Measurements from ENCODE around the gene CBLN3. TPM values are rescaled to one million over a fixed set of nuclear protein-coding genes. Genes with fewer than 3 reads are reported as not detected.

CBLN3 gene
- total RNA-seq, 2 experiments from 2014 or later: 2.9 TPM

- no peak for TF ChIP-seq CTCF (IDR thresholded peaks at IDR 0.05)
- no peaks in the 10 kb centered on the region for H3K9me3 Mint-ChIP-seq
- peaks cover 40% of the 10 kb centered on the region for H3K4me1 Mint-ChIP-seq (ENCODE audit: low read depth)
- ATAC-seq (peak; percentile 91), DNase-seq (peak; percentile 98)
- peak within 1 kb of the TSS; percentile 98 for H3K27ac Mint-ChIP-seq
- ChIA-PET CTCF (interaction anchor here (1.0 to 5.3 kb wide), 8 partner anchors 11 to 231 kb away, joined by 3 to 76 read pairs (median 7); partner anchors contain the start of genes ADCY4, CIDEB, KHNYN and RIPK3), POLR2A (interaction anchor here (0.9 to 6.2 kb wide), 10 partner anchors 12 to 253 kb away, joined by 3 to 74 read pairs (median 4); partner anchors contain the start of genes CBLN3, KHNYN and LTB4R)
- no peaks in the 10 kb centered on the region for H3K27me3 Mint-ChIP-seq
- H3K4me3 Mint-ChIP-seq: peak within 1 kb of the TSS; percentile 86
- H3K36me3 Mint-ChIP-seq (ENCODE audit: low read depth): peaks cover 36% of the 10 kb centered on the region
- intact Hi-C loops (cut with micrococcal nuclease): loop anchor here (5.0 kb wide), 1 partner anchor 230 kb away; no protein-coding TSS in a partner anchor
These were observed 13.0 kb upstream of the CBLN3 start, which contains the start of gene SDR39U1 for GRCh38 chr14:24442240-24443052. TSS of gene SDR39U1 (minus strand) at chr14:24442776. CDS start at chr14:24442769, 7 bp downstream.

GRCh38 chr14:24441904-24442239, 12.4 kb upstream of the CBLN3 start:
- intact Hi-C loops (cut with micrococcal nuclease): loop anchor here (5.0 kb wide), 1 partner anchor 230 kb away; no protein-coding TSS in a partner anchor
- TF ChIP-seq CTCF (IDR thresholded peaks at IDR 0.05): no peak
- ChIA-PET POLR2A (interaction anchor here (0.9 to 6.2 kb wide), 8 partner anchors 11 to 252 kb away, joined by 3 to 74 read pairs (median 4); partner anchors contain the start of genes CBLN3, KHNYN and LTB4R), CTCF (interaction anchor here (1.0 to 5.3 kb wide), 9 partner anchors 10 to 231 kb away, joined by 3 to 76 read pairs (median 8); partner anchors contain the start of genes ADCY4, CIDEB, KHNYN and RIPK3)
- H3K27ac Mint-ChIP-seq: peak overlapping the region; percentile 98
- H3K9me3 Mint-ChIP-seq: no peaks in the 10 kb centered on the region
- ATAC-seq (no peak), DNase-seq (no peak)
- H3K27me3 Mint-ChIP-seq: no peaks in the 10 kb centered on the region
- peak overlapping the region; percentile 86 for H3K4me3 Mint-ChIP-seq
- peaks cover 38% of the 10 kb centered on the region for H3K36me3 Mint-ChIP-seq (ENCODE audit: low read depth)
- peaks cover 46% of the 10 kb centered on the region for H3K4me1 Mint-ChIP-seq (ENCODE audit: low read depth)

GRCh38 chr14:24441485-24441884, 12.0 kb upstream of the CBLN3 start:
- Mint-ChIP-seq H3K27me3 (no peaks in the 10 kb centered on the region), H3K9me3 (no peaks in the 10 kb centered on the region), H3K4me3 (peak overlapping the region; percentile 86), H3K36me3 (ENCODE audit: low read depth) (peaks cover 42% of the 10 kb centered on the region), H3K27ac (peak overlapping the region; percentile 98), H3K4me1 (ENCODE audit: low read depth) (peaks cover 50% of the 10 kb centered on the region)
- no peak for ATAC-seq
- ChIA-PET CTCF (interaction anchor here (1.0 to 5.3 kb wide), 9 partner anchors 10 to 232 kb away, joined by 3 to 76 read pairs (median 8); partner anchors contain the start of genes ADCY4, CIDEB, KHNYN and RIPK3), POLR2A (interaction anchor here (0.6 to 6.2 kb wide), 8 partner anchors 11 to 252 kb away, joined by 3 to 74 read pairs (median 4); partner anchors contain the start of genes CBLN3, KHNYN and LTB4R)
- intact Hi-C loops (cut with micrococcal nuclease): loop anchor here (5.0 kb wide), 1 partner anchor 231 kb away; no protein-coding TSS in a partner anchor
- no peak for TF ChIP-seq CTCF (IDR thresholded peaks at IDR 0.05)
- DNase-seq: no peak

GRCh38 chr14:24440606-24441399, 11.3 kb upstream of the CBLN3 start:
- no peak for ATAC-seq
- Mint-ChIP-seq H3K4me3 (peak overlapping the region; percentile 86), H3K27ac (peak overlapping the region; percentile 98), H3K36me3 (ENCODE audit: low read depth) (peaks cover 44% of the 10 kb centered on the region), H3K27me3 (no peaks in the 10 kb centered on the region), H3K9me3 (no peaks in the 10 kb centered on the region), H3K4me1 (ENCODE audit: low read depth) (peaks cover 52% of the 10 kb centered on the region)
- CTCF ChIA-PET: interaction anchor here (1.2 to 5.3 kb wide), 6 partner anchors 9 to 232 kb away, joined by 3 to 76 read pairs (median 10); partner anchors contain the start of genes ADCY4, KHNYN and TINF2
- intact Hi-C loops (cut with micrococcal nuclease): loop anchor here (5.0 kb wide), 1 partner anchor 231 kb away; no protein-coding TSS in a partner anchor
- POLR2A ChIA-PET: interaction anchor here (0.6 to 6.2 kb wide), 7 partner anchors 10 to 233 kb away, joined by 3 to 74 read pairs (median 5); partner anchors contain the start of genes CBLN3, KHNYN and LTB4R
- DNase-seq: no peak
- no peak for TF ChIP-seq CTCF (IDR thresholded peaks at IDR 0.05)
